HepG2 (cell line): ENCODE results near the gene XPO5. TPM values are rescaled to one million over a fixed set of nuclear protein-coding genes. Genes with fewer than 3 reads are reported as not detected.

Source experiments
- HNRNPH1 ChIP-seq: fragments of 200-400 bp; formaldehyde crosslinking; optimal IDR thresholded peaks from 2 replicates; pipeline ENCODE3; 2017; ENCODE audit warnings: mild to moderate bottlenecking, low read depth, low read length
- HOXA9 ChIP-seq: sonication (generic); formaldehyde crosslinking; IDR thresholded peaks from 2 replicates; pipeline ENCODE4 v1.8.1; 2022; ENCODE audit warnings: missing genetic modification reagents, mild to moderate bottlenecking, moderate library complexity, borderline replicate concordance
- MATR3 ChIP-seq: sonication (generic); formaldehyde crosslinking; IDR thresholded peaks from 2 replicates; pipeline ENCODE4 v1.4.0; 2020; ENCODE audit warnings: missing genetic modification reagents
- PHF21A ChIP-seq: sonication (generic); formaldehyde crosslinking; IDR thresholded peaks from 2 replicates; pipeline ENCODE4 v1.5.0; 2020; ENCODE audit warnings: mild to moderate bottlenecking, missing genetic modification reagents
- PRMT3 ChIP-seq: sonication (generic); formaldehyde crosslinking; IDR thresholded peaks from 2 replicates; pipeline ENCODE4 v1.8.1; 2022; ENCODE audit warnings: low read depth, mild to moderate bottlenecking, moderate library complexity, missing genetic modification reagents, borderline replicate concordance
- SSRP1 ChIP-seq: IDR thresholded peaks from 2 replicates; pipeline ENCODE4 v1.6.1; 2016; ENCODE audit warnings: control low read depth
- ZFP36L1 ChIP-seq: sonication (generic); formaldehyde crosslinking; IDR thresholded peaks from 2 replicates; pipeline ENCODE4 v1.8.0; 2022; ENCODE audit warnings: mild to moderate bottlenecking, missing genetic modification reagents, moderate library complexity
- ZKSCAN1 ChIP-seq: fragments of 150-350 bp; IDR thresholded peaks from 2 replicates; pipeline ENCODE4 v1.6.1; 2014; ENCODE audit warnings: low read length
- ZNF331 ChIP-seq: sonication (generic); formaldehyde crosslinking; IDR thresholded peaks from 2 replicates; pipeline ENCODE4 v1.4.0; 2020; ENCODE audit warnings: missing genetic modification reagents
- ZNF652 ChIP-seq: IDR thresholded peaks from 2 replicates; pipeline ENCODE4 v1.6.1; 2016; ENCODE audit warnings: low read depth, borderline replicate concordance
- ZNF737 ChIP-seq: sonication (generic); formaldehyde crosslinking; IDR thresholded peaks from 2 replicates; pipeline ENCODE4 v1.5.0; 2020; ENCODE audit warnings: missing genetic modification reagents, mild to moderate bottlenecking, borderline replicate concordance
- polyA plus RNA-seq, 8 experiments: library from polyadenylated mRNA; depleted of rRNA in 3 of 8; stranded (reverse) in 7 of 8; unstranded in 1 of 8; fragments of >200 nt; fragmentation: Illumina TruSeq in 4 of 8; extraction: Trizol in 4 of 8; gene quantifications; 2 replicates each; pipeline versions ENCODE4 v1.2.1 to v1.2.3, GENCODE V29; 2011 to 2016; ENCODE audit warnings: low read depth in 4 of 8, missing spikeins in 1 of 8, mixed read lengths in 1 of 8; ENCODE audit not compliant: insufficient read depth in 1 of 8
- total RNA-seq, 5 experiments: library from RNA; depleted of rRNA; stranded (reverse); fragments of >200 nt; fragmentation: Illumina TruSeq; extraction: Trizol; gene quantifications; 2 replicates each; pipeline ENCODE4 v1.2.3, GENCODE V29; 2016; ENCODE audit warnings: low read depth in 1 of 5
- TF ChIP-seq, protein P1 (sequence below): sonication (generic); formaldehyde crosslinking; IDR thresholded peaks from 2 replicates; pipeline ENCODE4 v1.8.0; 2023; ENCODE audit warnings: mild to moderate bottlenecking, missing genetic modification reagents
- TF ChIP-seq, protein P2 (sequence below): sonication (generic); formaldehyde crosslinking; IDR thresholded peaks from 2 replicates; pipeline ENCODE4 v1.4.0; 2020; ENCODE audit warnings: missing genetic modification reagents
- TF ChIP-seq, protein P3 (sequence below): sonication (generic); formaldehyde crosslinking; IDR thresholded peaks from 2 replicates; pipeline ENCODE4 v1.5.0; 2020; ENCODE audit warnings: missing genetic modification reagents
- TF ChIP-seq, protein P4 (sequence below): sonication (generic); formaldehyde crosslinking; conservative IDR thresholded peaks from 2 replicates; pipeline ENCODE4 v1.8.1; 2023; ENCODE audit warnings: missing genetic modification reagents
- TF ChIP-seq, protein P5 (sequence below): sonication (generic); formaldehyde crosslinking; conservative IDR thresholded peaks from 2 replicates; pipeline ENCODE4 v1.4.0; 2020; ENCODE audit warnings: missing genetic modification reagents
- TF ChIP-seq, protein P6 (sequence below): sonication (generic); formaldehyde crosslinking; IDR thresholded peaks from 2 replicates; pipeline ENCODE4 v1.8.1; 2023; ENCODE audit warnings: mild to moderate bottlenecking, missing genetic modification reagents

Gene XPO5
- total and polyA plus RNA-seq, 2 of the 13 experiments (the other 11 are each of a cell fraction or from before 2014, with no cell fraction given): 52.2 to 68.0 TPM

DNA sequence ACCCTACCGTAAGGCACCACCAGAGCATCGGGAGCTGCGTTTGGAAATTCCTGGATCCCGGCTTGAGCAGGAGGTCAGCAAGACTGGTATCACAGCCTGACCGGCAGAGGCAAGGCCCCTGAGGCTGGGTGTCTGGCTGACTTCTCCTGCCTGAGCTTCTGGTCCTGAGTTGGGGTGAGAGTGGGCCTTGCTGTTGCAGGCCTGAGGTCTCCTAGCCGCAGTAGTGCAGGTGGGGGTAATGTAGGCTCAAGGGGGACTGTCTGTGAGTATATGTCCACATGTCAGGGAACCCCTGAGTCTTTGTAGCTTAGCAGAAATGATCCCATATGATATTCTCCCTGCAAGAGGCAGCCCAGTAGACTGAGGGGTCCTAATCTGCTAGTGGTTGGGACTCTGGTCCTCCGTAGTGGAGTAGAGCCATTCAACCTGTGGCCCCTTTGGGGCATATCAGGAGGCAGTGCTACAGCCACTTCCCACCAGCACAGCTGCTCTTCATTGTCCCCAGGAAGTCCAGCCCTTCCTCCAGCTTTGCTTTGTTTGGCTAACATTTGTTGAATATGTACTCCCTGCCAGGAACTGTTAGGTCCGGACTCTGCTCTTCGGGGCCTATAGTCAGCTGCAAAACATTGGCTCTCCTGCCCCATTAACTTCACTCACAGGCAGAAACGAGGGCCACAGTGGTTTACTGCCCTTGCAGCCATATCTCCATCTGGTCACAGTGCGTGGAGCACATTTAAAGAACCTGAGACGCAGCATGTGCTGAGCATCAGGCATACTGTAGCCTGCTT, 76.6 kb downstream of the XPO5 start (continued):
- TF ChIP-seq, protein P1, sequence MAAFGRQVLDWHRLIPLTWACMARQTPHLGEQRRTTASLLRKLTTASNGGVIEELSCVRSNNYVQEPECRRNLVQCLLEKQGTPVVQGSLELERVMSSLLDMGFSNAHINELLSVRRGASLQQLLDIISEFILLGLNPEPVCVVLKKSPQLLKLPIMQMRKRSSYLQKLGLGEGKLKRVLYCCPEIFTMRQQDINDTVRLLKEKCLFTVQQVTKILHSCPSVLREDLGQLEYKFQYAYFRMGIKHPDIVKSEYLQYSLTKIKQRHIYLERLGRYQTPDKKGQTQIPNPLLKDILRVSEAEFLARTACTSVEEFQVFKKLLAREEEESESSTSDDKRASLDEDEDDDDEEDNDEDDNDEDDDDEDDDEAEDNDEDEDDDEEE (CRISPR knock-in tag): no peak
- TF ChIP-seq, protein P2, sequence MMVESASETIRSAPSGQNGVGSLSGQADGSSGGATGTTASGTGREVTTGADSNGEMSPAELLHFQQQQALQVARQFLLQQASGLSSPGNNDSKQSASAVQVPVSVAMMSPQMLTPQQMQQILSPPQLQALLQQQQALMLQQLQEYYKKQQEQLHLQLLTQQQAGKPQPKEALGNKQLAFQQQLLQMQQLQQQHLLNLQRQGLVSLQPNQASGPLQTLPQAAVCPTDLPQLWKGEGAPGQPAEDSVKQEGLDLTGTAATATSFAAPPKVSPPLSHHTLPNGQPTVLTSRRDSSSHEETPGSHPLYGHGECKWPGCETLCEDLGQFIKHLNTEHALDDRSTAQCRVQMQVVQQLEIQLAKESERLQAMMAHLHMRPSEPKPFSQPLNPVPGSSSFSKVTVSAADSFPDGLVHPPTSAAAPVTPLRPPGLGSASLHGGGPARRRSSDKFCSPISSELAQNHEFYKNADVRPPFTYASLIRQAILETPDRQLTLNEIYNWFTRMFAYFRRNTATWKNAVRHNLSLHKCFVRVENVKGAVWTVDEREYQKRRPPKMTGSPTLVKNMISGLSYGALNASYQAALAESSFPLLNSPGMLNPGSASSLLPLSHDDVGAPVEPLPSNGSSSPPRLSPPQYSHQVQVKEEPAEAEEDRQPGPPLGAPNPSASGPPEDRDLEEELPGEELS (CRISPR knock-in tag): no peak
- TF ChIP-seq PRMT3: no peak
- no peak for TF ChIP-seq MATR3 (CRISPR knock-in tag)
- TF ChIP-seq, protein P3, sequence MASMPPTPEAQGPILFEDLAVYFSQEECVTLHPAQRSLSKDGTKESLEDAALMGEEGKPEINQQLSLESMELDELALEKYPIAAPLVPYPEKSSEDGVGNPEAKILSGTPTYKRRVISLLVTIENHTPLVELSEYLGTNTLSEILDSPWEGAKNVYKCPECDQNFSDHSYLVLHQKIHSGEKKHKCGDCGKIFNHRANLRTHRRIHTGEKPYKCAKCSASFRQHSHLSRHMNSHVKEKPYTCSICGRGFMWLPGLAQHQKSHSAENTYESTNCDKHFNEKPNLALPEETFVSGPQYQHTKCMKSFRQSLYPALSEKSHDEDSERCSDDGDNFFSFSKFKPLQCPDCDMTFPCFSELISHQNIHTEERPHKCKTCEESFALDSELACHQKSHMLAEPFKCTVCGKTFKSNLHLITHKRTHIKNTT (CRISPR knock-in tag): no peak
- 0 out of 2 replicates have a peak, but pooled peaks have one; percentile 23 for TF ChIP-seq ZNF331 (CRISPR knock-in tag)
- no peak for TF ChIP-seq SSRP1
- no peak for TF ChIP-seq HNRNPH1
- TF ChIP-seq, protein P4, sequence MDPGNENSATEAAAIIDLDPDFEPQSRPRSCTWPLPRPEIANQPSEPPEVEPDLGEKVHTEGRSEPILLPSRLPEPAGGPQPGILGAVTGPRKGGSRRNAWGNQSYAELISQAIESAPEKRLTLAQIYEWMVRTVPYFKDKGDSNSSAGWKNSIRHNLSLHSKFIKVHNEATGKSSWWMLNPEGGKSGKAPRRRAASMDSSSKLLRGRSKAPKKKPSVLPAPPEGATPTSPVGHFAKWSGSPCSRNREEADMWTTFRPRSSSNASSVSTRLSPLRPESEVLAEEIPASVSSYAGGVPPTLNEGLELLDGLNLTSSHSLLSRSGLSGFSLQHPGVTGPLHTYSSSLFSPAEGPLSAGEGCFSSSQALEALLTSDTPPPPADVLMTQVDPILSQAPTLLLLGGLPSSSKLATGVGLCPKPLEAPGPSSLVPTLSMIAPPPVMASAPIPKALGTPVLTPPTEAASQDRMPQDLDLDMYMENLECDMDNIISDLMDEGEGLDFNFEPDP (CRISPR knock-in tag): no peak
- no peak for TF ChIP-seq ZNF737 (CRISPR knock-in tag)
- TF ChIP-seq ZKSCAN1: no peak
- TF ChIP-seq, protein P5, sequence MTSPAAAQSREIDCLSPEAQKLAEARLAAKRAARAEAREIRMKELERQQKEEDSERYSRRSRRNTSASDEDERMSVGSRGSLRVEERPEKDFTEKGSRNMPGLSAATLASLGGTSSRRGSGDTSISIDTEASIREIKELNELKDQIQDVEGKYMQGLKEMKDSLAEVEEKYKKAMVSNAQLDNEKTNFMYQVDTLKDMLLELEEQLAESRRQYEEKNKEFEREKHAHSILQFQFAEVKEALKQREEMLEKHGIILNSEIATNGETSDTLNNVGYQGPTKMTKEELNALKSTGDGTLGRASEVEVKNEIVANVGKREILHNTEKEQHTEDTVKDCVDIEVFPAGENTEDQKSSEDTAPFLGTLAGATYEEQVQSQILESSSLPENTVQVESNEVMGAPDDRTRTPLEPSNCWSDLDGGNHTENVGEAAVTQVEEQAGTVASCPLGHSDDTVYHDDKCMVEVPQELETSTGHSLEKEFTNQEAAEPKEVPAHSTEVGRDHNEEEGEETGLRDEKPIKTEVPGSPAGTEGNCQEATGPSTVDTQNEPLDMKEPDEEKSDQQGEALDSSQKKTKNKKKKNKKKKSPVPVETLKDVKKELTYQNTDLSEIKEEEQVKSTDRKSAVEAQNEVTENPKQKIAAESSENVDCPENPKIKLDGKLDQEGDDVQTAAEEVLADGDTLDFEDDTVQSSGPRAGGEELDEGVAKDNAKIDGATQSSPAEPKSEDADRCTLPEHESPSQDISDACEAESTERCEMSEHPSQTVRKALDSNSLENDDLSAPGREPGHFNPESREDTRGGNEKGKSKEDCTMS (CRISPR knock-in tag): no peak
- TF ChIP-seq ZFP36L1 (CRISPR knock-in tag): no peak
- TF ChIP-seq PHF21A (CRISPR knock-in tag): peak; percentile 81
- TF ChIP-seq, protein P6, sequence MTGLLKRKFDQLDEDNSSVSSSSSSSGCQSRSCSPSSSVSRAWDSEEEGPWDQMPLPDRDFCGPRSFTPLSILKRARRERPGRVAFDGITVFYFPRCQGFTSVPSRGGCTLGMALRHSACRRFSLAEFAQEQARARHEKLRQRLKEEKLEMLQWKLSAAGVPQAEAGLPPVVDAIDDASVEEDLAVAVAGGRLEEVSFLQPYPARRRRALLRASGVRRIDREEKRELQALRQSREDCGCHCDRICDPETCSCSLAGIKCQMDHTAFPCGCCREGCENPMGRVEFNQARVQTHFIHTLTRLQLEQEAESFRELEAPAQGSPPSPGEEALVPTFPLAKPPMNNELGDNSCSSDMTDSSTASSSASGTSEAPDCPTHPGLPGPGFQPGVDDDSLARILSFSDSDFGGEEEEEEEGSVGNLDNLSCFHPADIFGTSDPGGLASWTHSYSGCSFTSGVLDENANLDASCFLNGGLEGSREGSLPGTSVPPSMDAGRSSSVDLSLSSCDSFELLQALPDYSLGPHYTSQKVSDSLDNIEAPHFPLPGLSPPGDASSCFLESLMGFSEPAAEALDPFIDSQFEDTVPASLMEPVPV (CRISPR knock-in tag): no peak
- TF ChIP-seq ZNF652 (CRISPR knock-in tag): no peak
- no peak for TF ChIP-seq HOXA9 (CRISPR knock-in tag)
